SW480 (cell line): Measurements from ENCODE around the gene UVRAG.
"Not testable (repeated sequence)": the region's sequence is repeated elsewhere in the genome, so short reads cannot be mapped to it uniquely, and the experiment has no call there.

Experiments used
- DNase-seq: peaks from one replicate; pipeline ENCODE4 v3.0.0-alpha.2; 2016; ENCODE audit warnings: low spot score

The UVRAG gene

GRCh38 chr11:75966537-75967287 is 151.7 kb downstream of the UVRAG start:
- DNase-seq, result no peak

- DNase-seq, result no peak
These were observed 153.1 kb downstream of the UVRAG start for GRCh38 chr11:75968021-75968625.

- no peak for DNase-seq
These were observed 154.8 kb downstream of the UVRAG start for GRCh38 chr11:75969626-75970308.

- not testable (repeated sequence) for DNase-seq
These were observed 158.7 kb downstream of the UVRAG start for GRCh38 chr11:75973710-75974109.

GRCh38 chr11:75979075-75979474 is 164.1 kb downstream of the UVRAG start:
- not testable (repeated sequence) for DNase-seq

GRCh38 chr11:75979479-75980027 is 164.5 kb downstream of the UVRAG start:
- DNase-seq, result not testable (repeated sequence)

GRCh38 chr11:75980031-75980430 is 165.0 kb downstream of the UVRAG start:
- no peak for DNase-seq

- no peak for DNase-seq
These were observed 166.5 kb downstream of the UVRAG start for GRCh38 chr11:75981546-75981945.

GRCh38 chr11:75982309-75982708 is 167.3 kb downstream of the UVRAG start:
- DNase-seq, result no peak

GRCh38 chr11:75986966-75987365 is 172.0 kb downstream of the UVRAG start:
- no peak for DNase-seq

GRCh38 chr11:75993126-75993525 is 178.1 kb downstream of the UVRAG start:
- DNase-seq, result no peak

- no peak for DNase-seq
These were observed 179.6 kb downstream of the UVRAG start for GRCh38 chr11:75994616-75995015.

- DNase-seq, result no peak
These were observed 181.8 kb downstream of the UVRAG start for GRCh38 chr11:75996523-75997442.

GRCh38 chr11:76004400-76004799 is 189.4 kb downstream of the UVRAG start:
- DNase-seq, result no peak

GRCh38 chr11:76005756-76006155 is 190.7 kb downstream of the UVRAG start:
- no peak for DNase-seq

GRCh38 chr11:76007166-76007565 is 192.2 kb downstream of the UVRAG start:
- DNase-seq, result no peak

- no peak for DNase-seq
These were observed 193.5 kb downstream of the UVRAG start for GRCh38 chr11:76008474-76008873.

GRCh38 chr11:76010051-76010450 is 195.0 kb downstream of the UVRAG start:
- no peak for DNase-seq

GRCh38 chr11:76013526-76013925 is 198.5 kb downstream of the UVRAG start:
- DNase-seq, result no peak

GRCh38 chr11:76023236-76024068 is 208.4 kb downstream of the UVRAG start:
- no peak for DNase-seq

- DNase-seq, result no peak
These were observed 210.1 kb downstream of the UVRAG start for GRCh38 chr11:76025068-76025467.
